GM23248 (cell line): ENCODE measurements around the gene MRPL23.

Source experiments
- EZH2 ChIP-seq: fragments of 200-600 bp; sonication (generic); IDR thresholded peaks from 2 replicates; pipeline ENCODE4 v1.6.1; 2018; ENCODE audit warnings: antibody characterized with exemption, mild to moderate bottlenecking; ENCODE audit not compliant: insufficient read depth, poor library complexity, severe bottlenecking
- EZH2phosphoT487 ChIP-seq: fragments of 200-600 bp; sonication (generic); IDR thresholded peaks from 2 replicates; pipeline ENCODE4 v1.6.1; 2018; ENCODE audit warnings: antibody characterized with exemption, moderate library complexity, mild to moderate bottlenecking, low read depth; ENCODE audit not compliant: insufficient read depth

GRCh38 chr11:1906611-1907423 is 40.3 kb upstream of the MRPL23 start:
- TF ChIP-seq EZH2 = no peak
- no peak for TF ChIP-seq EZH2phosphoT487
